ENCODE measurements around the gene ATG3.
"Not testable (repeated sequence)": the region's sequence is repeated elsewhere in the genome, so short reads cannot be mapped to it uniquely, and the experiment has no call there.

Gene ATG3

GRCh38 chr3:112497897-112498548, 63.7 kb downstream of the ATG3 start:
- DNase-seq, result no peak

- DNase-seq, result no peak
Observed at GRCh38 chr3:112496366-112497067, 65.2 kb downstream of the ATG3 start.

GRCh38 chr3:112494448-112494767, 67.4 kb downstream of the ATG3 start:
- not testable (repeated sequence) for DNase-seq

- no peak for DNase-seq
Observed at GRCh38 chr3:112492124-112492523, 69.6 kb downstream of the ATG3 start.

- DNase-seq, result no peak
Observed at GRCh38 chr3:112491373-112491772, 70.4 kb downstream of the ATG3 start.

GRCh38 chr3:112489674-112490479, 71.9 kb downstream of the ATG3 start:
- DNase-seq, result peak in 1 of 2 donors; percentile 29

- DNase-seq, result no peak
Observed at GRCh38 chr3:112486811-112487505, 74.8 kb downstream of the ATG3 start.

GRCh38 chr3:112484352-112484751, 77.4 kb downstream of the ATG3 start:
- no peak for DNase-seq

- no peak for DNase-seq
Observed at GRCh38 chr3:112482675-112483074, 79.1 kb downstream of the ATG3 start.

Measured in CD4-positive, alpha-beta T cell treated with Interleukin-1 beta for 1 hour (primary cell).